Vagina (tissue), 2 donors: ENCODE measurements around the gene NIPAL3.

ENCODE experiments used
- POLR2AphosphoS5 ChIP-seq, 2 donors: sonication (generic); formaldehyde crosslinking; IDR thresholded peaks; one replicate each; pipeline ENCODE4 v1.9.0; 2017; ENCODE audit warnings: antibody characterized with exemption in 2 of 2, mild to moderate bottlenecking in 2 of 2, low read depth in 1 of 2; ENCODE audit not compliant: insufficient read depth in 1 of 2
- TF ChIP-seq, protein P1 (sequence below), 3 experiments: fragments of 450-650 bp in 2 of 3; fragments of 200-600 bp in 1 of 3; sonication (generic) in 1 of 3; IDR thresholded peaks; one replicate each; pipeline ENCODE4 v1.5.1; 2017 to 2019; ENCODE audit warnings: antibody characterized with exemption in 3 of 3, mild to moderate bottlenecking in 2 of 3, moderate library complexity in 2 of 3

DNA sequence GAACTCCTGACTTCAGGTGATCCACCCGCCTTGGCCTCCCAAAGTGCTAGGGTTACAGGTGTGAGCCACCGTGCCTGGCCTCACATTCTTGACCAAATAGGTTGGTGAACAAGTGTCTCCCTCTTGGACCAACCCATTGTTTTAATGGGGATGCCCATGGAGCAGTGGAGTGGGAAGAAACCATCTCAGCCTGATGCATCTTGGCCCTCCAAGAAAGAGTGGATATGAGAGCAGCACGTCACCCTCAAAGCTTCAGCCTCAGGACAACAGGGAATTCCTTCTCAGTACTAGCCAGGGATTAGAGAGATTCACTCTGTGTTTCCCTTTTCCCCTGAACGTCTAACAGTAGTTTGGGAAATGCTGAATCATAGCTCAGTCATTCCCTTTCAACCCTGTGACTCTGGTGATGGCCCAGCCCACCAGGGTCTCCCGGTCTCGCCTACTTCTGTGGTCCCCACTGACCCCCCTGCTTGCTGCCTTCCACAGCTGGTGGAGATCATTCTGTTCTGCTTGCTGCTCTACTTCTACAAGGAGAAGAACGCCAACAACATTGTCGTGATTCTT is 37.4 kb downstream of the NIPAL3 start:
- TF ChIP-seq, protein P1, sequence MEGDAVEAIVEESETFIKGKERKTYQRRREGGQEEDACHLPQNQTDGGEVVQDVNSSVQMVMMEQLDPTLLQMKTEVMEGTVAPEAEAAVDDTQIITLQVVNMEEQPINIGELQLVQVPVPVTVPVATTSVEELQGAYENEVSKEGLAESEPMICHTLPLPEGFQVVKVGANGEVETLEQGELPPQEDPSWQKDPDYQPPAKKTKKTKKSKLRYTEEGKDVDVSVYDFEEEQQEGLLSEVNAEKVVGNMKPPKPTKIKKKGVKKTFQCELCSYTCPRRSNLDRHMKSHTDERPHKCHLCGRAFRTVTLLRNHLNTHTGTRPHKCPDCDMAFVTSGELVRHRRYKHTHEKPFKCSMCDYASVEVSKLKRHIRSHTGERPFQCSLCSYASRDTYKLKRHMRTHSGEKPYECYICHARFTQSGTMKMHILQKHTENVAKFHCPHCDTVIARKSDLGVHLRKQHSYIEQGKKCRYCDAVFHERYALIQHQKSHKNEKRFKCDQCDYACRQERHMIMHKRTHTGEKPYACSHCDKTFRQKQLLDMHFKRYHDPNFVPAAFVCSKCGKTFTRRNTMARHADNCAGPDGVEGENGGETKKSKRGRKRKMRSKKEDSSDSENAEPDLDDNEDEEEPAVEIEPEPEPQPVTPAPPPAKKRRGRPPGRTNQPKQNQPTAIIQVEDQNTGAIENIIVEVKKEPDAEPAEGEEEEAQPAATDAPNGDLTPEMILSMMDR (IDR thresholded peaks at IDR 0.05), result no peak
- TF ChIP-seq POLR2AphosphoS5 (IDR thresholded peaks at IDR 0.05; ENCODE audit: insufficient read depth in 1 of 2, low read depth in 1 of 2), result no peak
